ENCODE data around the gene SLC38A10. TPM values are rescaled to one million over a fixed set of nuclear protein-coding genes. Genes with fewer than 3 reads are reported as not detected.

The SLC38A10 gene
- total and polyA plus RNA-seq, 2 of the 13 experiments (the other 11 are each of a cell fraction or from before 2014, with no cell fraction given) = 23.4 to 55.8 TPM

GRCh38 chr17:81301195-81302144, 6.4 kb upstream of the SLC38A10 start:
- Histone ChIP-seq H3K4me1 (ENCODE audit: insufficient read depth, low read length) (peaks cover 67% of the 10 kb centered on the region), H3K27ac (ENCODE audit: extremely low read length, insufficient read depth, low read length) (no peak overlapping the region), H3K4me3 (replicated peaks in 1 of 3; ENCODE audit: insufficient read depth in 1 of 3, low read depth in 2 of 3, low read length in 3 of 3) (peak overlapping the region in 1 of 3 experiments; percentile 7; a peak in 1 of 6 replicates), H3K79me2 (ENCODE audit: insufficient read depth, low read length) (no peaks in the 10 kb centered on the region), H3K4me2 (ENCODE audit: low read depth, low read length) (no peak overlapping the region), H3K9me3 (ENCODE audit: low read length) (no peaks in the 10 kb centered on the region), H2AFZ (ENCODE audit: low read length) (no peak overlapping the region), H3K9ac (ENCODE audit: insufficient read depth, low read depth, low read length) (no peak overlapping the region), H3K36me3 (replicated peaks in 1 of 2; ENCODE audit: control insufficient read depth in 1 of 2, insufficient read depth in 2 of 2, low read length in 2 of 2) (no peaks in the 10 kb centered on the region), H3K27me3 (ENCODE audit: control insufficient read depth in 1 of 2, insufficient read depth in 2 of 2, low read length in 2 of 2) (peaks cover 3 to 45% of the 10 kb centered on the region in 2 experiments; a peak in 4 of 5 replicates), H4K20me1 (ENCODE audit: insufficient read depth, low read length) (no peaks in the 10 kb centered on the region)
- WGBS (ENCODE audit: low lambda C conversion rate) = 41% methylated on average over 34 of the region's 37 CpGs
- DNase-seq (ENCODE audit: low spot score) (no peak), ATAC-seq (no peak), FAIRE-seq (no peak)
- in situ Hi-C loops (cut with HindIII; ENCODE audit: extremely low pct_ligation_motif_present, low pct_unique_long_range_greater_than_20kb) = loop anchor here (5.0 kb wide), 1 partner anchor 181 kb away; no protein-coding TSS in a partner anchor
- intact Hi-C loops (cut with micrococcal nuclease; ENCODE audit: unreplicated experiment) = no loop called here
- ChIA-PET CTCF (ENCODE audit: low intra/inter-chr PET ratio, low total read pairs) (no interaction called here), POLR2A (no interaction called here)
- BruUV-seq (replicated peaks) = no TSS peak
- no peak for TF ChIP-seq REL (CRISPR knock-in tag; conservative IDR thresholded peaks at IDR 0.05)
- no peak for TF ChIP-seq ZSCAN5A (CRISPR knock-in tag; IDR thresholded peaks at IDR 0.05; ENCODE audit: borderline replicate concordance)
- TF ChIP-seq ZNF574 (CRISPR knock-in tag; IDR thresholded peaks at IDR 0.05) = no peak
- peak; percentile 44 for TF ChIP-seq AGO2 (optimal IDR thresholded peaks at IDR 0.05; ENCODE audit: low read depth, low read length)
- no peak for TF ChIP-seq MTA3 (CRISPR knock-in tag; IDR thresholded peaks at IDR 0.05)
- no peak for TF ChIP-seq CSRNP2 (CRISPR knock-in tag; conservative IDR thresholded peaks at IDR 0.05; ENCODE audit: low read depth)
- TF ChIP-seq ZNF414 (CRISPR knock-in tag; IDR thresholded peaks at IDR 0.05) = no peak
- no peak for TF ChIP-seq ZNF691 (CRISPR knock-in tag; IDR thresholded peaks at IDR 0.05; ENCODE audit: borderline replicate concordance, low read depth)
- no peak for TF ChIP-seq KDM6A (CRISPR knock-in tag; IDR thresholded peaks at IDR 0.05; ENCODE audit: low read depth)
- no peak for TF ChIP-seq ZNF280D (CRISPR knock-in tag; IDR thresholded peaks at IDR 0.05)
- TF ChIP-seq KAT8 (CRISPR knock-in tag; IDR thresholded peaks at IDR 0.05) = no peak

All from HepG2 (cell line).